ENCODE results near the gene DMAC1. TPM values are rescaled to one million over a fixed set of nuclear protein-coding genes. Genes with fewer than 3 reads are reported as not detected.

DMAC1 gene
- total RNA-seq, 1 experiment from 2014 or later, result 65.9 TPM

DNA sequence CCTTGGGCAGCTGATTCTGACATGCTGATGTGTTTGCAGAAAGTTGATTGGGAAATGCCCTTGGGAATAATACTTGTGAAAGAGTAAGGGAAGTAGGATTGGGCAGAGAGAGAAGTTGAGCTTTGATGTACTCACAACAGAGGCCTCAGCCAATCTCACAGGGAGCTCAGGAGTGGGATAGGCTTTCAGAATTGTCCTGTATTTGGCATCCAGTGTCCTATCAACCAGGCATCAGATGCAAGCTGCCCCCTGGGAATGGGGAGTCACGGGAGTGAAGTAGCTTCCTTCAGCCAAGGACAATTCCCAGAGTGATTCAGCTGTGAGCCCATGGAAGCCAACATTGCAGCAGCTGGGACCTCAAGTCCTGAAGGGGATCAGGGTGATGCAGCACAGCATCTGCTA, 39.6 kb downstream of the DMAC1 start:
- intact Hi-C loops (cut with micrococcal nuclease; ENCODE audit: unreplicated experiment), result no loop called here
- no TSS peak for BruUV-seq (replicated peaks)
- Histone ChIP-seq H3K4me3 (ENCODE audit: low read depth, low read length, poor library complexity, severe bottlenecking) (no peak overlapping the region), H3K4me1 (ENCODE audit: insufficient read depth, low read length, poor library complexity, severe bottlenecking) (no peaks in the 10 kb centered on the region), H3K36me3 (ENCODE audit: insufficient read depth, low read length, poor library complexity, severe bottlenecking) (no peaks in the 10 kb centered on the region), H3K9me3 (ENCODE audit: low read depth, low read length, poor library complexity, severe bottlenecking) (no peaks in the 10 kb centered on the region), H3K27ac (ENCODE audit: low read depth, low read length, poor library complexity, severe bottlenecking) (no peak overlapping the region), H3K27me3 (replicated peaks; ENCODE audit: insufficient read depth, low read depth, low read length, poor library complexity) (no peaks in the 10 kb centered on the region)
- TF ChIP-seq EZH2 (IDR thresholded peaks at IDR 0.05; ENCODE audit: borderline replicate concordance, low read depth, low read length, poor library complexity, severe bottlenecking), result no peak
- TF ChIP-seq, protein P1, sequence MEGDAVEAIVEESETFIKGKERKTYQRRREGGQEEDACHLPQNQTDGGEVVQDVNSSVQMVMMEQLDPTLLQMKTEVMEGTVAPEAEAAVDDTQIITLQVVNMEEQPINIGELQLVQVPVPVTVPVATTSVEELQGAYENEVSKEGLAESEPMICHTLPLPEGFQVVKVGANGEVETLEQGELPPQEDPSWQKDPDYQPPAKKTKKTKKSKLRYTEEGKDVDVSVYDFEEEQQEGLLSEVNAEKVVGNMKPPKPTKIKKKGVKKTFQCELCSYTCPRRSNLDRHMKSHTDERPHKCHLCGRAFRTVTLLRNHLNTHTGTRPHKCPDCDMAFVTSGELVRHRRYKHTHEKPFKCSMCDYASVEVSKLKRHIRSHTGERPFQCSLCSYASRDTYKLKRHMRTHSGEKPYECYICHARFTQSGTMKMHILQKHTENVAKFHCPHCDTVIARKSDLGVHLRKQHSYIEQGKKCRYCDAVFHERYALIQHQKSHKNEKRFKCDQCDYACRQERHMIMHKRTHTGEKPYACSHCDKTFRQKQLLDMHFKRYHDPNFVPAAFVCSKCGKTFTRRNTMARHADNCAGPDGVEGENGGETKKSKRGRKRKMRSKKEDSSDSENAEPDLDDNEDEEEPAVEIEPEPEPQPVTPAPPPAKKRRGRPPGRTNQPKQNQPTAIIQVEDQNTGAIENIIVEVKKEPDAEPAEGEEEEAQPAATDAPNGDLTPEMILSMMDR (conservative IDR thresholded peaks at IDR 0.05; ENCODE audit: low read depth, low read length), result no peak
- ChIA-PET CTCF (no interaction called here), POLR2A (ENCODE audit: low non-redundant PET) (no interaction called here)
- DNase-seq (ENCODE audit: low spot score), result peak; percentile 8

DNA sequence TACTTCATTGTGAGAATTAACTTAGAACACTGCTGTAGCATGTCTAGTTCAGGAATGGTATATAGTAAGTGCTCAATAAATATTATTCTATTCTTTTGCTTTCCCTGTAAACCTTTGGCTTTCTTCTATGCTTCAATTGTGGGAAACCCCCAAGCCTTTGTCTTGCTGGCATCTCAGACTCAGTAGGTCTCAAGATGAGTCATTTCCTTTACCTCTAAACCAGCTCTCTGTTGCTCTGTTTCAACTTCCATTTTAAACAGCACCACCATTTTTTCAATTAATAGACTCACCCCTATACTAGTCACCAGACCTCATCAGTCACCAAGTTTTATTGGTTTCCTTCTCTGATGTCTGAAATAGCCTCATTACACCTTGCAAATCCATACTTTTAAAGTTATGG, 43.5 kb downstream of the DMAC1 start:
- DNase-seq (ENCODE audit: low spot score), result peak; percentile 5
- Histone ChIP-seq H3K36me3 (ENCODE audit: insufficient read depth, low read length, poor library complexity, severe bottlenecking) (no peaks in the 10 kb centered on the region), H3K4me1 (ENCODE audit: insufficient read depth, low read length, poor library complexity, severe bottlenecking) (no peaks in the 10 kb centered on the region), H3K27me3 (replicated peaks; ENCODE audit: insufficient read depth, low read depth, low read length, poor library complexity) (no peaks in the 10 kb centered on the region), H3K4me3 (ENCODE audit: low read depth, low read length, poor library complexity, severe bottlenecking) (no peak overlapping the region), H3K27ac (ENCODE audit: low read depth, low read length, poor library complexity, severe bottlenecking) (no peak overlapping the region), H3K9me3 (ENCODE audit: low read depth, low read length, poor library complexity, severe bottlenecking) (no peaks in the 10 kb centered on the region)
- no TSS peak for BruUV-seq (replicated peaks)
- POLR2A ChIA-PET (ENCODE audit: low non-redundant PET), result no interaction called here
- TF ChIP-seq, protein P1 (conservative IDR thresholded peaks at IDR 0.05; ENCODE audit: low read depth, low read length), result no peak
- TF ChIP-seq EZH2 (IDR thresholded peaks at IDR 0.05; ENCODE audit: borderline replicate concordance, low read depth, low read length, poor library complexity, severe bottlenecking), result no peak
- CTCF ChIA-PET, result no interaction called here
- intact Hi-C loops (cut with micrococcal nuclease; ENCODE audit: unreplicated experiment), result no loop called here

DNA sequence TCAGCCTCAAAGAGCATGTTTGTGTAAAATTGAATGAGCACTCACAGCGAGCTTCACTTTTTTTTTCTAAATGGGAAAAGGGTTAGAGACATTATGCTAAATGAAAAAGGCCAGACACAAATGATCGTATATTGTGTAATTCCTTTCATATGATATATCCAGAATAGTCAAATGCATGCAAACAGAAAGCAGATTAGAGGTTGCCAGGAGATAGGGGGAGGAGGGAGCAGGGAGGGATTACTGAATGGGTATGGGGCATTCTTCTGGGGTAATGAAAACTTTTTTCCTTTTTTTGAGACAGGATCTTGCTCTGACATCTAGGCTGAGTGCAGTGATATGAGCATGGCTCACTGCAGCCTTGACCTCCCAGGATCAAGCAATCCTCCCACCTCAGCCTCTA, 47.1 kb downstream of the DMAC1 start:
- no peak for DNase-seq (ENCODE audit: low spot score)
- Histone ChIP-seq H3K27ac (ENCODE audit: low read depth, low read length, poor library complexity, severe bottlenecking) (no peak overlapping the region), H3K9me3 (ENCODE audit: low read depth, low read length, poor library complexity, severe bottlenecking) (no peaks in the 10 kb centered on the region), H3K27me3 (replicated peaks; ENCODE audit: insufficient read depth, low read depth, low read length, poor library complexity) (no peaks in the 10 kb centered on the region), H3K36me3 (ENCODE audit: insufficient read depth, low read length, poor library complexity, severe bottlenecking) (no peaks in the 10 kb centered on the region), H3K4me3 (ENCODE audit: low read depth, low read length, poor library complexity, severe bottlenecking) (no peak overlapping the region), H3K4me1 (ENCODE audit: insufficient read depth, low read length, poor library complexity, severe bottlenecking) (no peaks in the 10 kb centered on the region)
- ChIA-PET POLR2A (ENCODE audit: low non-redundant PET) (no interaction called here), CTCF (no interaction called here)
- intact Hi-C loops (cut with micrococcal nuclease; ENCODE audit: unreplicated experiment), result no loop called here
- TF ChIP-seq EZH2 (IDR thresholded peaks at IDR 0.05; ENCODE audit: borderline replicate concordance, low read depth, low read length, poor library complexity, severe bottlenecking), result no peak
- TF ChIP-seq, protein P1 (conservative IDR thresholded peaks at IDR 0.05; ENCODE audit: low read depth, low read length), result no peak
- no TSS peak for BruUV-seq (replicated peaks)

All from A673 (cell line).